RWPE2 (cell line): ENCODE measurements around the gene PRRC2A.

ENCODE experiments used
- ATAC-seq: fragments of 200-7000 bp; cut with Tn5 transposase; 3 replicates; pipeline ENCODE4 v1.9.1; 2021; ENCODE audit warnings: low read depth
- DNase-seq: peaks from one replicate; pipeline ENCODE4 v3.0.0-alpha.2; 2020; ENCODE audit warnings: low spot score
- H3K27ac ChIP-seq: fragments of 450-650 bp; 2 replicates; pipeline ENCODE4 v1.5.1; 2017; ENCODE audit warnings: mild to moderate bottlenecking; ENCODE audit not compliant: poor library complexity, severe bottlenecking
- H3K27me3 ChIP-seq: fragments of 250-450 bp; sonication (Bioruptor Pico); 2 replicates; pipeline ENCODE4 v1.5.1; 2021; ENCODE audit warnings: mild to moderate bottlenecking, moderate library complexity; ENCODE audit not compliant: insufficient read depth, poor library complexity, severe bottlenecking
- H3K36me3 ChIP-seq: fragments of 250-450 bp; sonication (Bioruptor Pico); 2 replicates; pipeline ENCODE4 v1.5.1; 2020; ENCODE audit warnings: low read depth, mild to moderate bottlenecking, moderate library complexity
- H3K4me1 ChIP-seq: fragments of 250-450 bp; sonication (Bioruptor Pico); 2 replicates; pipeline ENCODE4 v1.5.1; 2021; ENCODE audit warnings: mild to moderate bottlenecking, moderate library complexity; ENCODE audit not compliant: insufficient read depth, poor library complexity, severe bottlenecking
- H3K4me3 ChIP-seq: fragments of 250-450 bp; sonication (Bioruptor Pico); 2 replicates; pipeline ENCODE4 v1.5.1; 2021; ENCODE audit warnings: mild to moderate bottlenecking, moderate library complexity; ENCODE audit not compliant: severe bottlenecking
- H3K9me3 ChIP-seq: fragments of 250-450 bp; sonication (Bioruptor Pico); 2 replicates; pipeline ENCODE4 v1.5.1; 2021; ENCODE audit warnings: mild to moderate bottlenecking, moderate library complexity; ENCODE audit not compliant: severe bottlenecking
- TF ChIP-seq, protein P1 (sequence below): fragments of 450-650 bp; IDR thresholded peaks from one replicate; pipeline ENCODE4 v1.5.1; 2017; ENCODE audit warnings: mild to moderate bottlenecking, moderate library complexity; ENCODE audit not compliant: poor library complexity, severe bottlenecking

Gene PRRC2A

DNA sequence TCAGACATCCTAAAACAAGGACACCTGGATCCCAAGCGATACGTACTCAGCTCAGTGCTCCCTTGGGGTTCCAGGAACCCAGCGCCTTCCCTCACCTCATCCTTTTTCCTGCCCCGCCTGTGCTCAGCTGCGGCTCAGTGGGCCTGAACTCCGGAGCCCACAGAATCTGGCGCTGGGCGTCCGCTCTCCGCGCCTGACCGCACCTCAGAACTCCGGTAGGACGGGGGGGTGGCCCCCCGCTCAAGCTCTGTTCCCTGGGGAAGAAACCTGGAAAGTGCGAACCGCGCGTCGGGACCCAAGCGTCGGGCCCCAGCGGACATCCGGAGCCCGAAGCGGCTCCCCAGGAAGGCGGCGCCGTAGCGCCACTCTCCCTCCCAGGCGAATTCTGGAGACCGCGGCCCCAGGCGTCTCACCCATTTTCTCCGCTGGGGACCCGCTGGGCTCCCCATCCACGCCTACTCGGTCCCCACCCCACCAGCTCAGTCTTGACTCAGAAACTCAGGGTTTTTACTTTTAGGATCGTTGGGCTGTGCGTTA lies 60.7 kb downstream of the PRRC2A start:
- DNase-seq: no peak
- Histone ChIP-seq H3K27ac (peak overlapping the region; percentile 52), H3K4me1 (no peaks in the 10 kb centered on the region), H3K36me3 (no peaks in the 10 kb centered on the region), H3K27me3 (no peaks in the 10 kb centered on the region), H3K9me3 (no peaks in the 10 kb centered on the region), H3K4me3 (peak overlapping the region; percentile 33)
- peak; percentile 60 for ATAC-seq
- TF ChIP-seq, protein P1, sequence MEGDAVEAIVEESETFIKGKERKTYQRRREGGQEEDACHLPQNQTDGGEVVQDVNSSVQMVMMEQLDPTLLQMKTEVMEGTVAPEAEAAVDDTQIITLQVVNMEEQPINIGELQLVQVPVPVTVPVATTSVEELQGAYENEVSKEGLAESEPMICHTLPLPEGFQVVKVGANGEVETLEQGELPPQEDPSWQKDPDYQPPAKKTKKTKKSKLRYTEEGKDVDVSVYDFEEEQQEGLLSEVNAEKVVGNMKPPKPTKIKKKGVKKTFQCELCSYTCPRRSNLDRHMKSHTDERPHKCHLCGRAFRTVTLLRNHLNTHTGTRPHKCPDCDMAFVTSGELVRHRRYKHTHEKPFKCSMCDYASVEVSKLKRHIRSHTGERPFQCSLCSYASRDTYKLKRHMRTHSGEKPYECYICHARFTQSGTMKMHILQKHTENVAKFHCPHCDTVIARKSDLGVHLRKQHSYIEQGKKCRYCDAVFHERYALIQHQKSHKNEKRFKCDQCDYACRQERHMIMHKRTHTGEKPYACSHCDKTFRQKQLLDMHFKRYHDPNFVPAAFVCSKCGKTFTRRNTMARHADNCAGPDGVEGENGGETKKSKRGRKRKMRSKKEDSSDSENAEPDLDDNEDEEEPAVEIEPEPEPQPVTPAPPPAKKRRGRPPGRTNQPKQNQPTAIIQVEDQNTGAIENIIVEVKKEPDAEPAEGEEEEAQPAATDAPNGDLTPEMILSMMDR: peak; percentile 25

DNA sequence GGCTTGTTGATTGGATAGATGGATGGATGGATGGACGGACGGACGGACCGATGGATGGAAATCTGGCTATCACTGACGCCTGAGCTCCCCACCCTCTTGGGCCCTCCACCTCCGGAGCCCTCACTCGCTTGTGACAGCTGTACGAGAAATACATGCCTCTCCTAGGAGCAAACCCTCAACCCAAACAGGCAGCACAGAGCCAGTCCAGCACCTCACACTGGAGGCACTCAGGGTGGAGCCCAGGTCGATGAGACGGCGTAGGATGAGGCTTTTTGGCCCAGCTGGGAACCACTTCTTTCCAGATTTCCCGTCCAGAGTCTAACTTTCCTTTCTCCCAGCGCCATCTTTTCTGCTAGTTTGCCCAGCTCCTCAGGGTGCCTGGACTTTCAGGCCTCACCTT lies 63.1 kb downstream of the PRRC2A start:
- Histone ChIP-seq H3K4me3 (no peak overlapping the region), H3K27me3 (no peaks in the 10 kb centered on the region), H3K9me3 (no peaks in the 10 kb centered on the region), H3K36me3 (peaks cover 4% of the 10 kb centered on the region), H3K4me1 (no peaks in the 10 kb centered on the region), H3K27ac (no peak overlapping the region)
- DNase-seq (no peak), ATAC-seq (no peak)
- TF ChIP-seq, protein P1: no peak

DNA sequence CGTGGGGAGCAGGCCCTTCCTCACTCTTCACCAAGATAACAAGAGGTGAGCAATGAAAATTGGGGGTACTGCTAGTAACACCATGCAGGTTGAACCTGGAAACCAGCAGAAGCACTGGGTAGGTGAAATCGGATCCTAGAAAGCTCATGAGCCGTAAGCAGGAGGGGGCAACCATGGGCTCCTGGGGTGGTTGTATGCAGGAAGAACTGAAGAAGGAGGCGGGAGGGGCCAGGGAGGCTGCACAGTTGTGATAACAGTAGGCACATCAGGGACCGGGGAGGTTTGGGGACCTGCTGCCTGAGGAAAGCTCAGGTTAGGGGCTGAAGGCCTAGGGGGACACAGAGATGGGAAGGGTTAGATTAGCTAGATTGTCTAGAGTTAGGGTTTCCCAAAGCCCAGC lies 66.0 kb downstream of the PRRC2A start:
- H3K4me3 ChIP-seq: no peak overlapping the region
- DNase-seq (no peak), ATAC-seq (no peak)
- H3K36me3 ChIP-seq: peaks cover 22% of the 10 kb centered on the region
- H3K27ac ChIP-seq: no peak overlapping the region
- H3K4me1 ChIP-seq: no peaks in the 10 kb centered on the region
- H3K9me3 ChIP-seq: no peaks in the 10 kb centered on the region
- TF ChIP-seq, protein P1: no peak
- H3K27me3 ChIP-seq: no peaks in the 10 kb centered on the region

DNA sequence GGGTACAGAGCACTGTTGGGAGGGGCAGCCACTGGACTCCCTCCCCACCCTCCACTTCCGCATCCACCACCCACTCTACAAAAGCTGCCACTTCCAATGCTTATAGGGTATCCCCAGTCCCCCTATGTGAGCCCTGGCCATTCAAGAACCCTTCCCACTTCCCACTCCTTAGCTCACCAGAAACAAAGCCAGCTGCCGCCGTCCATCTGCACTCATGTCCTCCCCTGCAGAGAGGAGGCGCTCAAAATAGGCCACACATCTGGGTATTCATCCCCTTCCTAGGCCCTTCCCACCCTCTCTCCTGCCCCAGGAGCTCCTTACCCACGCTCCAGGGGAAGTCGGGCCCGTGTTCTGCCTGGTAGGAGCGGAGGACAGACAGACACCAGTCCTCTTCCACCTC lies 66.8 kb downstream of the PRRC2A start:
- DNase-seq (no peak), ATAC-seq (no peak)
- H3K27ac ChIP-seq: no peak overlapping the region
- peaks cover 28% of the 10 kb centered on the region for H3K36me3 ChIP-seq
- TF ChIP-seq, protein P1: no peak
- H3K4me3 ChIP-seq: no peak overlapping the region
- H3K27me3 ChIP-seq: no peaks in the 10 kb centered on the region
- H3K9me3 ChIP-seq: no peaks in the 10 kb centered on the region
- H3K4me1 ChIP-seq: no peaks in the 10 kb centered on the region
